Hepatic stellate cell (primary cell): ENCODE measurements around the gene CLDN14.

Experiments
- DNase-seq: peaks from one replicate; pipeline ENCODE4 v3.0.0; 2011; ENCODE audit warnings: low spot score

CLDN14 gene

DNA sequence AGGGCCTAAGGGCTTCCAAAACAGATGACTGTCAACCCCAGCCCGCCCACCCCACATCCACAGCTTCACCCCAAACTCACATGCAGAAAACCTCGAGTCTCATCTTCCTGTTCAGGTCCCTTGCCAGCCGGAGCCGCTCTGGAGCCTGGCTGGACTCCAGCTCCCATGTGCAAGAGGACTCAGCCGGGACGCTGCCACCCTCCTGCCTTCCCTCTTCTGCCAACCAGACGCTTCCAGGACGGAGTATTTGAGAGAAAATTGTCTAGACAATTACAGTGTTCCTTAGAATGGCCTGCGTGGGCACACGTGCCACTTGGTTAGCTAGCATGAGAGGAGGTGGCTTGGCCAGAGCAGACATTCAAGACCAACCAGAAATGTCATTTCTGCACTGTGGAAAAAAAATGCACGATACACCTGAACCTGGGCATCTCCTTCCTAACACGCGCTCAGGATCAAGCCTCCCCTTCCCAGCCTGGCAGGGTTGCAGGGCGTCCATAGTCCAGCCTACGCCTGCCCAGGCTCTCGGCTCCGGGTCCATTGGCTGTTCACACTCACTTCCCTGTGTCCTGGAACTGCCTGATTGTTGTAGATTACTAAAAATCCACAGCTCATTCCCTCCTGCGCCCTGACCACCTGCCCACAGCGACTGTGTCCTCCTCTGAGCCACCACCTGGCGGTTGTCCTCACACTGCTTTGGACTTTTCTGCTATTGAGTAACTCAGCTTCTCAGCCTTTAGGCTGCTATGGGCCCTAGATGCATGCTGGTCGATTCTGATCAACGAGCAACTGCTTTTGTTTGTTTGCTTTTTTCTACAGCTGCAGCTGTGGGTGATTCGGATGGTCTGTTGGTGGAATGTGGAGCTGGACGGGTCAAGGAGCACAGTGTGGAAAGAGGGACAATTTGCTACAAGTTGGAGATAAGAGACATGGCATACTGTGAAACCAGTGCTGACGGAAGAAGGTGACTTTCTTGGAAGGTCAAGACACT, at the start of gene CLDN14:
Gene CLDN14, minus strand, starts transcription at position 708 of the 988 bp plus-strand sequence. CDS start 18,427 bp downstream, outside the sequence.
- DNase-seq = no peak

DNA sequence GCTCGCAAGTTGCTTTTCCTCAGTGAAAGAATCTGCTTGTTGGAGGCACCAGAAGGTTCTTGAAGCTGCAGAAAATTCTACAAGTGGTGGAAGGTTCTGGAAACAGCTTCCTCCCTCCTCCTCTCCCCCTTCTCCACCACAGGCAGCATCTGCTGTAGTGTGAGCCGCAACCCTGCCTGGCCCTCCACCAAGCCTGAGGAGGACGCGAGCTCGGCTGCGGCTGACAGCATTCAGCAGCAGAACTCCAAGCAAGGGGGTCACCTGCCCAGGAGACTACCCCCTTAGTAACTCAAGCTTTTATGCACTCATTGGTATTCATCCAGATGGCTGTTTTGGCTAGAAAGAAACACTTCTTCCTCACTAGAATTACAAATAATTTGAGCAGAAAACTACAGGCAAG, 48.8 kb upstream of the CLDN14 start:
- no peak for DNase-seq

- no peak for DNase-seq
Measured at GRCh38 chr21:36527317-36527716, 47.4 kb upstream of the CLDN14 start.

DNA sequence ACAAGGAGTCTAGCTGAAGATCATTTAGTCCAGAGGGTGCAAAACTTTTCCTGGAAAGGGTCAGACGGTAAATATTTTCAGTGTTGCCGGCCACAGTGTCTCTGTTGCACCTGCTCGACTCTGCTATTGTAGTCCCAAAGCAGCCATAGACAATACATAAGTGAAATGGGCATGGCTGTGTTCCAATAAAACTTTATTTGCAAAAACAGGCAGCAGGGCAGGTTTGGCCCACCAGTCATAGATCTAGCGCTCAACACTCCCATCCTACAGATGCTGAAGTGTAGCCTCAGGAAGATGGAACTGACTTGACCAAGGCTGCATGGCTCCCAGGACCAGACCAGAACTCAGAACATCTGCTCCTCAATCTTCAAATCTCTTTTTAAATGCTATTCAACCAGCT, 46.2 kb upstream of the CLDN14 start:
- no peak for DNase-seq

DNA sequence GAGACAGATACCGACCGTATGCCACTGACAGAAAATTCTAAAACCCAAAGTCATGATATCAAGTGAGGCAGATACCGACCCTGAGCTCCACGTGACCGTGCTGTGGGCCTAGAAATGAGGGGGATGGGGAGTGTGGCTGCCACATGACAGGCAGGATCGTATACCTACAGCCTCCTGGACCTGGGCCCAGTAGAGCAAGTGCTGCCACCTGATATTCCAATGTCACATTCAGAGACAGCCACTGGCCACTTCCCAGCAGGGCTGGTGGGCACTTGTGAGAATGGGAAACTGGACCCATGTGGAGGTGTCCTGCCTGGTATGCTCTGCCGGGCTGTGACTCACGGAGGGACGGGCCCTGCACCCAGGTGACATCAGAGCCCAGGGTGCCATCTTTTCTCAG, 44.6 kb upstream of the CLDN14 start:
- no peak for DNase-seq

DNA sequence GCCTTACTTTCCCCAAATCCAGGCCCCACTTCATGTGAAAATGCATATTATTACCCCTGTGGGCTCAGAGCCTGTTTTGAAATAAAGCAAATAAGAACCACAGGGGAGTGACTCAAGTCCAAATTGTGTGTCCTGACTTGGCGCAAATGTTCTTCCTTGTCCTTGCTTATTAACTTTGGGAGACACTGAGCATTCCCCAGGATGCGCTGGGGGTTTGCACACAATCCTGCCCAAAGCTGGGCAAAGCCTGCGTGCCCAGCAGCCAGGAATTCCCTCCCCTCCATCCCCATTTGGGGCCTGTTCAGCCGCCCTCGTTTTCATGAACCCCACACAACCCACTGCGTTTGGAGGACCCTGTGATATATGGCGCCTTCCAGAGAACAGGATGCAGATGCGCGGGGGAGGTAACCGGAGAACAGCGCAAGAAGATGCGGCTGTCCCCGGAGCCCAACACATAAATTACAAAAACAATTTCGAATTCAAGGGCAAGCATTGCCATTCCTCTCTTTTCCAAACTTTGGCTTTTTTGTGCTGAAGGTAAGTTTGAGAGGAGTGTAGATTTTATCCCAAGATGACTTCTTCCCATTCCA, 42.4 kb upstream of the CLDN14 start:
- DNase-seq = no peak

- no peak for DNase-seq
Measured at GRCh38 chr21:36518883-36519492, 39.1 kb upstream of the CLDN14 start.

GRCh38 chr21:36517366-36518075, 37.6 kb upstream of the CLDN14 start:
- DNase-seq = no peak

GRCh38 chr21:36516281-36516680, 36.4 kb upstream of the CLDN14 start:
- DNase-seq = no peak

- DNase-seq = no peak
Measured at GRCh38 chr21:36513430-36513829, 33.5 kb upstream of the CLDN14 start.

- DNase-seq = no peak
Measured at GRCh38 chr21:36512971-36513370, 33.0 kb upstream of the CLDN14 start.

GRCh38 chr21:36511484-36512220, 31.7 kb upstream of the CLDN14 start:
- no peak for DNase-seq

DNA sequence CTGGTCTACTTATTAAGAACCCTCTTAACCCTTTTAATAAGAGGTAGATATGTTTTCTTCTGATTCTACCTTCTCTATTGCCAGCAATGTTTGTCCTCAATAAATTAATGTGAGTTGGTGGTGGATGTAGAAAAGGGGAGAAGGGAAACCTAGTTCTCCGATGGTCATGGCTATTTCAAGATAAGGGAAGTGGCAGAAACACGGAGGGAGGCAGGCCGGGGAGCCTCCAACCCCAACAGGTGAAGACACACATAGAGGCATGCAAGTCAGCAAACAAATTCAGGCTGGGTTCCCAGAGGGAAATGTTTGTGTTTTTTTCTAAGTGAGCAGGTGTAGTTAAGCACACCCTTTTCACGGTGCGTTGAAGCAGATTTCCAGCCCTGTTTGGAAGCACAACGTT, 31.0 kb upstream of the CLDN14 start:
- DNase-seq = no peak

- DNase-seq = no peak
Measured at GRCh38 chr21:36509973-36510664, 30.2 kb upstream of the CLDN14 start.

DNA sequence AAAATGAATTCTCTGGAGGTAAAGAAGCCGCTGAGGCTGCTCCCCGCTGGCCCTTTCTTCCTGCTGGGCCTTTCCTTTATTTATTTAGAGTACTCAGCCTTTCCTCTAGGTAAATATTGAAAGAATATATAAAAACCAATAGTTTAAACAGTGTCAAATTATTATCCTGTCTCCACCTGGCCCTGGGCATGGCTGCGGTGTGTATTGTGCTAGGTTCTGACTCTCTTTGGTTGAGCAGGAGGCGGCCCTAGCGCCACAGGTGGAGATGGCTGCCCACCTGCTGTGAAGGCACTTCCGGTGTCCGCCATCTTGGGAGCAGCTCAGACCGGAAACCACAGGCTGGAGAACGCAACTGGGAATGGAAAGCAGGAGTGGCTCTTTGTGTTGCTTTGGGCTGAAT, 29.0 kb upstream of the CLDN14 start:
- no peak for DNase-seq

- DNase-seq = no peak
Measured at GRCh38 chr21:36507397-36508018, 27.6 kb upstream of the CLDN14 start.

DNA sequence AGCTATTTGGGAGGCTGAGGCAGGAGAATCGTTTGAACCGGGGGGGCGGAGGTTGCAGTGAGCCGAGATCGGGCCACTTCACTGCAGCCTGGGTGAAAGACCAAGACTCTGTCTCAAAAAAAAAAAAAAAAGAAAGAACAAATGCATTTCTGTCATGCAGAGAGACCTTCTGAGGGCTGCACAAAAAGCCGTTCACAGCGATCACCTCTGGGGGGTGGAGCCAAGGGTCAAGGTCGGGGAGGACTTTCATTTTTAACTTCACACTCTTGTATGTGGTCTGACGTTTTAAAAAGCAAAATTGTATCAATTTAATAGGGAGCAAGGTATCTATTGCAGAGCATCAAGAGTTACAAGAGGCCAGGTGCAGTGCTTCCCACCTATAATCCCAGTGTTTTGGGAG, 26.6 kb upstream of the CLDN14 start:
- DNase-seq = no peak

- peak; percentile 19 for DNase-seq
Measured at GRCh38 chr21:36504067-36505058, 24.4 kb upstream of the CLDN14 start.

DNA sequence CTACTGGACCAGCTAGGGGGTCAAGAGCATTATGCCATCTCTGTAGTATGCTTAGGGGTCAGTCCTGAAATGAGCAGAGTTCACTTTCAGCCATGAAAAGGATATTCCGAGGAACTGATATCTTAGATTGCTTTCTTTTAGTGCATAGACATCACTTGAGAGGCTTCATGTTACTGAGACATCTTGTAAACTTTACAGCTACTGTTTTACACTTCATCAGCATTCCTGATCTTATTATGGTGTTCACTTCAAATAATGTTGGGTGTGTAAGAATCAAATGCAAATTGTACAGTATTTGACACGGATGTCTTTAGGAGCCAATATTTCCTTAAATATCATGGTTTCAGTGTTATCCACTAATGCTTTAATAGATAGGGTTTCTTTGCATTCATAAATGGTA, 22.4 kb upstream of the CLDN14 start:
- no peak for DNase-seq

DNA sequence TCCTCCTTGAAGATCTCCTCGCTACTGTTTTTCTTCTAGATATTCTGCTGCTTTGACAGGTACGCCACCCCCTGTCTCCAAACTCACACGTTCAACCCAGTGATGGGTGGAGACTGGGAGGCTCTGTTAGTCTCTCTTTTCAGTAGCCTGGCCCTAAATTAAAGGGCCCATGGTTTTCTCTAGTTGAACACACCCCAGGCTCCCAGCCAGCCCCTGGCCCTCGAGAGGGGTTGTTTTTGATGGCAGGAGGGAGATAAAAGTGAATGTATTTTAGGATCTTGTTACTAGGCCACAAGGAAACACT, 21.6 kb upstream of the CLDN14 start:
- no peak for DNase-seq
